ENCODE results near the gene SAMD5. TPM values are rescaled to one million over a fixed set of nuclear protein-coding genes. Genes with fewer than 3 reads are reported as not detected.

The SAMD5 gene
- total RNA-seq, 1 donor from 2014 or later: 0.39 TPM

DNA sequence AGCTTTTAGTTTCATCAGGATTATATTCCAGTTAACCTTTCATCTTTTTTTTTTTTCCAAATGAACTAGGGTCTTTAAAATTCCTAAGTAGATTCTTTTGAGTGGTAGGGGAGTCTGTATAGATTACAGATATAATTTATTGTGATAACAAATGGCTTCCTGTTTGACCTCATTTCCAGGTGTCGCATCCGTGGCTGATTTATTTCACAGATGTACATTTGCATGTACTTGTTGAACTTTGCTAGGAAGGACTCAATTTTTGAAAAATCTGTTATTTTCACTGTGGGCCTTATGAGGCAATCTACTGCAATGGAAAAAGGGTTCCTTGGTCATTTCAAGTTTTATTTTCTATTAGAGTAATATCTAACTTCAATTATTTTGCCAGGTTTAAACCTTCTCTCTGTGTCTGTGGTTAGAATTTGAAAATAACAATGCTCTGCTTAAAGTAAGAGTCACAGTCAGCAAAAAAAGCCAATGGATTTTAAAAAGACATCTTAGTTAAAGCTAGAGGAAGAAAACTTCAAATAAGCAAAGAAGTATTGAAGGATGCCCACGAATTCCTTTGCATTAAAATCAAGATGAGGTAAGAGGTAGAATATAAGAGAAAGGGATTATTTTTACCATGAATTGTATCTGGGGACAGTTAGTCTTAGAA, 57.9 kb downstream of the SAMD5 start:
- no peak for DNase-seq (ENCODE audit: low spot score)

DNA sequence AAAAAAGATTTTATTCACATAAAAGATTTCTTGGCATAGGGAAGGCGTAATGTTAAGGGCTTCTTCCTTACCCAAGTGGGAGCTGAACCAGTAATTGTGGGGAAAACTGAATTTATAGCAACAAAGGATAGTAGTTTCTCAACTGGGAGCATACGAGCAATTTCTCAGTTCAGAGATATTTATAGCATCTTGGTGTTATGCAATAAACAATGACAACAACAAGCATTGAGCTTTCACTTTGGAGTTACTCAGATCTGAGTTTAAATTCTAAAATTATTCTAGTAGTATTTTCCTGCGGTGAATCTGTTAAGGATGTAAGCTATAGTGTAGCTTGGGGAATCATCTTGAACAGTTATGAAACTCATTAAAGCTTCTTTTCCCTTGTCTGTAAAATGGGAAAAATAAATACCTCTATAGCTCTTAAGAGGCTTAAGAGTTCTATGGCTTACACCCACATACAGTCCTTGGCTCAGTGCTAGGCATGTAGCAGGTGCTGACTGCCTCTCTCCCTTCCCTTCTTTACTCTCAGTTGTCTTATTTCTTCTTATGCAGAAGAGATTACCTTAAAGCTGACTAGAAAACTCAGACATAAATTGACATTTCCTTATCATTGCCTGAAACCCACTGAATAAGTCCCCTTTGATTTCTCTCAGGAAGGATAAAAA, 58.8 kb downstream of the SAMD5 start:
- DNase-seq (ENCODE audit: low spot score): no peak

DNA sequence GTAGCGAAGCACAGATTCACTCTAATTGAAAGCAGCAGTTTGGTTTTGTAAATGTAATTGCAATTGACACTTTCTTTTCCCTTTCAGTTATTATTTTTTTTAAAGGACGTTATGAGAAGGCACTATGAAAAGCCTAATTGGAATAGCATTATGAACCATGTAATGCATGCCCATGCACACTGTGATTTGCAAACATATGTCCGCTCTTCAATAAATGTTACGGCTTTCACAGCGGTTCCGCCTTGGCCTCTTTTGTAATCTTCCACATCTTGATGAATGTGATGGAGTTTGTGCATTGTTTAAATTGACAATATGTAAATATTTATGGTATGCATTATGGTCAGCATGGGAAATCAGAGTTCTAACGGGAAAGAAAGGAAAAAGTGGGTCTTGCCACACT, 61.3 kb downstream of the SAMD5 start:
- no peak for DNase-seq (ENCODE audit: low spot score)

DNA sequence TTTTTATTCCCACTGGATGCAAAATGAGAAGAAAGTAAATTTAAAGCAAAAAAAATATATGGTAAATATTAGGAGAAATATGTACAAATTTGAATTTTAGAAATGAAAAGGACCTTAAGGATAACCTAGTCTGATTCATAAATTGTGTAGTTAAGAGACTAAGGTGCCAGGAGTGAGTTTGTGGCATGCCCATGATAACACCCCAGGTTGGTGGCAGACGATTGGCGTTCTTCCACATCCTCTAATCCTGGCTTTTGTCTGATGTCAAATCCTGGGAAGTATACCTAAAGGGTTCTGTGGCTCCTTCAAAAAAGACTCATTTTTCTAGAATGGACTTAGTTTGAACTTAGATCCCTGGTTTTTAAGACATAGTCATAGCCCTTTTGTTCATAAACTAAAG, 62.2 kb downstream of the SAMD5 start:
- no peak for DNase-seq (ENCODE audit: low spot score)

DNA sequence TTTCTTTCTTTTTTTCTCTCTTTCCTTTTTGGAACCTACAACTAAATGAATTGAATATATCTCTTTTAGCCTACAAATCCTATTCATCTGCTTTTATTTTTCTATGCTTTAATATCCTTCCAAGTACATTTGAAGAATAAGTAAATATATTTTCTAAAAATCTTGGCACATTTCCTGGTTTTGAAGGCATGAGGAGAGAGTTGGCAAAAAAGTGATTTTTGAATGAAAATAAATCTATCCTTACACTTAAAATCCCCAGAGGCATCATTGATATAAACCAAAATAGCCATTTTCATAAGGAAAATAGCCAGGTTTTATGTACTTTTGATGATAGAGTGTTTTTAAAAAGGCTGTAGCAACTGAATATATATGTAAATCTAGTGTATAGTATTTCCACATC, 69.0 kb downstream of the SAMD5 start:
- no peak for DNase-seq (ENCODE audit: low spot score)

DNA sequence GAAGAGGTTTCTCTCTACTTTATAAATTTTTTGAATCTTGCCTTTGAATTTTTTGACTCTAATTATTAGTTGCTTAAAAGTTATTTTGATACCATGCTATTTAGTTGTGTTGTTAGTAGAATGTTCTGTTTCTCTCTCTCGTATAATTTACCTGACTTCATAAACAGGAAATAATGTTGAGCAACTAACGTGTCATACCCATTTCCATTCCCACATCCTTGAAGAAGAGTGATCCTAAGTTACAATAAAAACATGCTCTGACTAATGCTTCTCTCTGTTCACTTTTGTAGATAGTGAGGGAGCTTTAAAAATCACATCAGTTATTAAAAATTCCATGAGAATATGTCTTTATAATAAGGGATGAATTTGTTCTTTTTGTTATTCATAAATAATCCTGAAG, 69.7 kb downstream of the SAMD5 start:
- no peak for DNase-seq (ENCODE audit: low spot score)

DNA sequence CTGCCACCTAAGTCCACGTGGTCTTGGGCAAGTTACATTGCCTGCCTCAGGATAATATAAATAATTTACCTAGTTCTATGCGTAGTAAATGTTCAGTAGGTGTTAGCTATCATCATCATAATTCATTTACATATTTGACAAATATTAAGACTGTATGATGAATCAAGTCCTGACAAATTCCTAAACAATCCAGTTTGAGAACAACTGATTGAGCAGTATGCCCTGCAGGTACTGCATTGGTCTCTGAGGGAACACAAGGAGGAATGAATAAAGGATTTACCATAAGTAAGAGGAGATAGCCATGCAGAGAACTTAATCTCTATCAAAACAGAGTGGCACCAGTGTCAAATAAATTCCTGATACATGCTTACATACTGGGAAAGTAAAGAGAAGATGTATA, 70.4 kb downstream of the SAMD5 start:
- DNase-seq (ENCODE audit: low spot score): no peak

DNA sequence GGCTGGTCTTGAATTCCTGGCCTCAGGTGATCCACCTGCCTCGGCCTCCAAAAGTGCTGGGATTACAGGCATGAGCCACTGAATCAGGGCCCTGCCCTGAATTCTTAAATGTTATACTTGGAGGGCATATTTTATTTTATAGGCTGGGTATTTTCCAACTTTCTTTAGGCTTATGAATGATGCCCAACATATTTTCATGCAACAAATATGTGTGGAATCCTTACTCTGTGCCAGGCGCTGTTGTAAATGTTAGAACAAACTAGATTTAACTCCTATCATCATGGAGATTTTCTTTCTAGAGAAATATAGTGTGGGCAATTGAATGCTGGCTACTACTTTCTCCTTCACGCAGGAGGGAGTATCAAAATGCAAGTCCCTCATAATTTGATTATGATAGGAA, 71.2 kb downstream of the SAMD5 start:
- DNase-seq (ENCODE audit: low spot score): no peak

DNA sequence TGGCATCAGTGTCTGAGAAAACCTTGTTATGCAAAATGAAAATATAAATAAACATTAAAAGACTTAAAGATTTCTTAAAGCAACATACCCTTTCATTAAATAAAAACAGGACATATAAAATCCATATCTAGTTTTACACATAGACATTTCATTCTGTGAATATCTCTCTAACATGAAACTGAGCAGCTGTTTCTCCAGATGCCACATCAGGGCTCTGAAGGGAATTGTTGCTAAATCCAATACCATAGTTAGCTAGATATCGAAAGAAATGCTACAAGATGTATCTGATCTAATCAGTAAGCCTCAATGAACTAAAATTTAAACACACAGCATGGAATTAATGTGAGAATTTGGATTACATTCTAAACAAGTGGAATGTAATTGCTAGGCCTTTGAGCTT, 74.5 kb downstream of the SAMD5 start:
- no peak for DNase-seq (ENCODE audit: low spot score)

DNA sequence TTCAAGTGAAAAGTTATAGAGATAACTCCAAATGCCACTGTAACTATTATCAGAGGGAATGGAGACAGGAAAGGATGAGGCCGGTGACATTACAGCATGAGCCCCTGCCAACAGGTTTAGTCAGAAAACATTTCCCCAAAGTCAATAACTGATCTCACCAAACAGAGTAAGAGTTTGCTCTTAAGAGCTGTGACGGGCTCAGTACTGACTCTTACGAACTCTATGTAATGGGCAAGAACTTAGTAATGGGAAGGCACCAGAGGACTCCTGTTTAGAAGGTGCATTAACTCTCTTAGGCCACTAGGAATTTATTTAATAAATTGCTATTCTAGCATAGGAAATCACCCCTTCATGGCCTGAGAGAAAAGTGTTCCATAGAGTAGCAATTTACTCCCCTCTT, 76.8 kb downstream of the SAMD5 start:
- no peak for DNase-seq (ENCODE audit: low spot score)

DNA sequence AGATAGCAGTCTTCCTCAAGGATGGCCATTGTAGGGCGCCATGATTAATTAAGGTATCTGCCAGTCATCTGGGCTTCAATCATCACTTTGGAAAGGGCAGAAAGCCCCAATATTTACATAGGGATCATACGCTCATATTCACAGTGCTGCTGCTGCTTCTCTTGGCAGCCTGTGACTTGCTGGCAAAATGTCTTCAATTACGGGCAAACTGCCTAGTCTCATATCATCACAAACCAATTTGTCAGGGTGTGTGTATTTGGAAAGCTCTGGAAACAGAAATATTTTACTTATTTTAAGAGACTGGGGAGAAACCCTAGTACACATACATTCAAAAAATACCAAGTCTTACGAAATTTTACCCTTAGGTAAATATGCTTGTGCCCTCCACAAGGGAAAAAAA, 77.6 kb downstream of the SAMD5 start:
- DNase-seq (ENCODE audit: low spot score): no peak

DNA sequence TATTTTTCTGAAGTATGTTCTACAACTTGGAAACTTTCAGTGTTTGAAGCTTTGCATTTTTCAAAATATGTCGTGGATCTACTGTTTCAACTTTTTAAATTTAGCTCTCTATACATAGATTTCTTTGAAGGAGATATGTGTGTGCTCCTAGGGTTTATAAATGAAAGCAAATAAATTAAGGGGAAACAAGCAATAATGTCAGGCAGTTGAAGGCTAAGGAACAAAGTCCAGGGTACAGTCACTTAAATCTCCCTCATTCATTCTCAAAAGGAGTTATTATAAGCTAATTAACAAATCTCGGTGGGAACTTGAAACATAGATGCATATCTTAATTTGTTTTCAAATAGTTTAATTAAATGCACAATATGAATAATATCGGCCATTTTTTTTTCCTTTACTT, 79.4 kb downstream of the SAMD5 start:
- no peak for DNase-seq (ENCODE audit: low spot score)

DNA sequence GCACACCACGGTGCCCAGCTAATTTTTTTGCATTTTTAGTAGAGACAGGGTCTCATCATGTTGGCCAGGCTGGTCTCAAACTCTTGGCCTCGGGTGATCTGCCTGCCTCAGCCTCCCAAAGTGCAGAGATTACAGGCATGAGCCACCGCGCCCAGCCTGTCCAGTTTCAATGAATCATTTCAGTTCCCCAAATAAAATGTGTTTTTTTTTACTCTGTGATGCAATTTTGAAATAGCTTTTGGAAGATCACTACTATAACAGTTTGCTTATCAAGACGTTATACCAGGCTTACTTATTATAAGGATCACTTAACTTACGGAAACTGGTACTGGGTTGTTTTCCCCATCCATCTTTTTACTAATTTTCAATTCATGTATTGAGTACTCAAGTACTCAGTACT, 80.0 kb downstream of the SAMD5 start:
- DNase-seq (ENCODE audit: low spot score): no peak

DNA sequence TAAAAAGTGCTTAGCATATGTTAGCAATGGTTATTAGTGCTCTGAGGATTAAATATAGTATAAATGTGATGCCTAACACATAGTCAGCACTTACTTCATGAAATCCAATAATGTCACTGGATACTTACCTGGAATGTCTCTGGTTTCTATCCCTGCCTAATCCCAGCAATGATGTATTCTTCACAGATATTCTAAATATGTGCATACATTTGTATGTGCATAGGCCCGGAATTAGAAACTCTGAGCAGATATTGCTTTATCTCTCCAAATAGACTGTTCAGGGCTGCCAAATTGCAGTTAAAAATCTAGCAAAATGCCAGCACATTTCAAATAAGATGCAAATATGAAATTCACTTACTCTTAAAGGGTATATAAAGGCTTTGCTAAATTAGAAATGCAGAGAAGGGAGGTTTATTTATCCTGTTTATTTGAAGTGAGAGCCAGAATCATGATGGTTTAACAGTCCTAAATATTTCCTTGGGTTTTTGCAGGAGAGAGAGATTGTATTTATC, 81.3 kb downstream of the SAMD5 start:
- DNase-seq (ENCODE audit: low spot score): no peak

DNA sequence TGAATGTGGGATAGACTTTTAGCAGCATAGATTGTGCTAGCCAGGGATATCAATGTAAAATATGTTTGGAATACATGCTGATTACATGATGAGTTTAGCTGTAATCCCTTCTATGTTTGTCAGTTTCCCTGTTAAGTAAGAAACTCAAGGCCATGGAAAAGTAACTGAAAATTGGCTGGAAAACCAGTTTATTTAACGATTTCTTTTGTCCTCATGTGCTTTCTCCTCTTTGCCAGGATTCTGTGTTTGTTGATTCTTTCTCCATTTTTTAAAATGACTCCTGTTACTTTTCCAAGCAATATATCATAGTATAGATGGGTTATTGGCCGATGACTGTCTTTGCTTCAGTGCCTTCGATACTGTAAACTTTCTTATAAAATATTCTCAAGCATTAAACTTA, 87.5 kb downstream of the SAMD5 start:
- DNase-seq (ENCODE audit: low spot score): no peak

DNA sequence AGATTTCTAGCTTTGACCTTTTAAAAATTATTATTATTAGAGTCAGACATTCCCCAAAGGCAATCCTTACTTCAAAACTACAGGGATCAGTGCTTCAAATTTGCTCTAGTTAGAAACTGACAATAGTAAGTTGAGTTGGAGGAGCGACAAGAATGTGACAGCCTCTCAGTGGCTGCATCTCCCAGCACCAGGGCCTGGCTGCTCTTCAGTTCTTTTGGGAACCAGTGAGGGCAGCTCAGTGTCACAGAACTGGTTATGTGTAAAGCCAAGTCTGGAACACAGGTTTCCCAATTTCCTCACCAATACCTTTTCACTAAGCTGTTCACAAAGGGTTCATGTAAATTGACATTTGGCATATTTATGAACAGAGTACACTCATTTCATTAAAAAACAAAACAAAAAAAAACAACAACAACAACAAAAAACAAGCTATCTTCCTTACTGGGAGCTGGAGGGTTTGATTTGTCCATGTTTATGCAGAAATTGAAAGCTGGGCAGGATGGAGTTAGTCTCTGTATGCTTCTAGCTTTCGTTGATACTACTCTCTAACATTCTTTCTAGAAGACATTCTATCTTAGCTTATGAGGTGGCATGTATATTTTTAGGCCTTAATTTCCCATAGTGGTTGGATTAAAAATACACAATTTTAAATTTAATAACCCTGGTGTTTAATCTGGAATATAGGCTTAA, 95.0 kb downstream of the SAMD5 start:
- DNase-seq (ENCODE audit: low spot score): no peak

DNA sequence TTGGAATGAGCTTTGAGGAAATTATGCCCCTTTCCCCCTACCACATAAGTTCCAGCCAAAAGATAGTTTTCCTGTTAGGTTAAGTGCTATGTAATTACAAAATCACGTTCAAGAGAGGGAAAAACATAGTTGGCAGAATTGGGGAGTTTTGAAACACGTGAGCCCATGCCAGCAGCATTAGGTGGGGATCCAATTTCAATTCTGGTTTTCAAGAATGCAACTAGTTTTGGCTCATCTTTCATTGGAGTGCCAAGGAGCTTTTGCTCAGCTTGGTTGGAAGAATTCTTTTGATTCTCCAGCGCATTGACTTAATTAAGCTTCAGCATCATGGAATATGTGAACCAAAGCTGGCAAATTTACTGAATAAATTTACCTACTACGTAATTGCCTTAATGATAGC, 95.9 kb downstream of the SAMD5 start:
- no peak for DNase-seq (ENCODE audit: low spot score)

DNA sequence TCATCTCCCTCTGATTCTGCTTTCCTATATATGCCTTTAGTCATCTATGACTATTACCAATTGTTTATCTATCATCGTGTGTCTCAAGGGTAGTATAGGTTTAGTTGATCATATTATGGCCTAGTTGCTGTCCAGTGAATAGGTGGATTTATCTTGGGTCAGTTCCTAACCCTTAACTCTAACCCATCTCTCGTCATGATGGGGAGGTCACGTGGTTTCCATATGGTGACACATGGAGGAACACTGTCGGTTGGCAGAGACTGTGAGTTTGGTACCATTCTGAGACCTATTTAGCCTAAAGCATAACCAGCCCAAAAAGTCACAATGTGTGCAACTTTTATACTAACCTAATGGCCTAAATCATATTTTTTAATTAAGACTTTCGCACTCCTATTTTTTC, 103.5 kb downstream of the SAMD5 start:
- DNase-seq (ENCODE audit: low spot score): no peak

DNA sequence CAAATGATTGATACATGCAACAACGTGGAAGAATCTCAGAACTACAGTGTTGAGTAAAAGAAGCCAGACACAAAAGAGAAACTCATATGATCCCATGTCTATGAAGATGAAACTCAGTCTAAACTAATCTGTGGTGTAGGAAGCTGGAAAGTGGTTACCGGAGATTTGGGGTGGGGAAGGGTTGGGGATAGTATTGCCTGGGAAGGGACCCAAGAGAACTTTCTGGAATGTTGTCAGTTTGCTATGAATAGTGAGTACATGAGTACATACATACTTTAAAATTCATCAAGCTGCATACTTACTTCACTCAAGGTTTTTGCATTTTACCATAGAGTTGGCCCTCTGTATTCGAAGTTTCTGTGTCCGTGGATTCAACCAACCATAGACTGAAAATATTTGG, 106.0 kb downstream of the SAMD5 start:
- DNase-seq (ENCODE audit: low spot score): no peak

DNA sequence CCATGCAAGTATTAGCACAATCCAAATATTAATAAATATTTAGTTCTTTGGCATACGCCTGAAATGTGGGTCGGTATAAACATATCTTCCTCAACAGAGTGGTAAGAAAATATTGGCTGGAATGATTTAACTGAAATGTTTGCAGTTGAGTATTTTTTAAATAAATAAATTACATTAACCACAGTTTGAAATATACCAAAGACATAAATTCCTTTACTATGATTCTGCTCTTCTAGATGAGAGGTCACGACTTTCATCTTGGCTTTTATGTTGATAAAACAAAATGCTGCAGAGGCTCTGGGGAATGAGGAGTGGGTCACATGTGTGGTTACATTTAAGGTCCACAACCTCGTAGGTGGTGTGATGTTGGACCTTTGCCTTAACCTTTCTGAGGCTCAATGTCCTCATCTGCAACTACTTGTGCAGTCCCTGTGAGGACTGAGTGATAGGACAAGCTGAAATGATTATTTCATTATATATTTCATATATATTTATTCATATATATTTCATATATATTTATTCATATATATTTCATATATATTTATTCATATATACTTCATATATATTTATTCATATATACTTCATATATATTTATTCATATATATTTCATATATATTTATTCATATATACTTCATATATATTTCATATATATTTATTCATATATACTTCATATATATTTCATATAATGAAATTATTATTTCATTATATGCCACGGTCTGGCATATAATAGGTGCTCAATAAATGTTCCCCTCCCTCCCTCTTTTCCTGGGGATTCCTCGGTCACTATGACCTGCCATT, 107.4 kb downstream of the SAMD5 start:
- DNase-seq (ENCODE audit: low spot score): no peak

DNA sequence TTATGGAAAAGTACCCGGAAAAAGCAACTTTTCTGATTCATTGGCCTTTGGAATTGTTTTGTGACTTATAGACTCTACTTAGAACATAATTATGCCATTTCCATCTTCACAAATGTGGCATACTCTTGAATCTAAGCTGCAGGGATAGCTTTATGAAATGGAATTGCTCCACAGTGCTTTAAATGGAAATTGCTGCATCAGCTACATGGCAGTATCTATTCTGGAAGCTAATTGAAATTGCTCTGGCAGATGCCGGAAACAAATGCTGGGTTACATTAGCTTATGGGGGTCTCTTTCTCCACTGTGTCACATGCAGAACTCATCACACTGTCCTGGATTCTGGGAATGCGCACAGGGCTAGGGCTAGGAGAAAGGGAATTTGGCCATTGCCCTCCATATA, 108.9 kb downstream of the SAMD5 start:
- DNase-seq (ENCODE audit: low spot score): no peak

DNA sequence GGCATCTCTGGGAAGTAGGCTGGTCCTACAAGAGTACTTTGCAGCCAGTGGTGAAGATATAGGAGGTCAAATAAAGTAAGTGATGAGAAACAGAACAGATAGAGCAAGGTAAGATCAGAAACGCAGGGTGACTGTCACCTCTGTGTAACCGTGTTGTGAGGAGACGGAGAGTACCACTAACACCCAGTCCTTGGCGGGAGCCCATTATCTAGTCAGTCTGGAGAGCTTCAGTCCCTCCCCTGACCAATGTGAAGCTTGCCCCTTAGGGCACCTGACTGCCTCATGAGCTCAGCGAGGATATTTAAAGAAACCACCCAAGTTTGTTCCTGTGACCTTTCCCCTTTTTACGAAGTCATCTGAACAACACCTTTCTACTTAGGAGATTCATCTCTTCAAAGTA, 110.0 kb downstream of the SAMD5 start:
- DNase-seq (ENCODE audit: low spot score): no peak

All from mesenteric fat pad (tissue), 1 donor.